NCI-H1092 treated with DMSO at 0.1 percent for 48 hours (cell line): ENCODE results near the gene PEMT.
A peak's percentile ranks its signal among the peaks of the same experiment; 100 is the strongest.

Source experiments
- DNase-seq: peaks from one replicate; lab custom pipeline; 2025; lab: John Stamatoyannopoulos, UW

Gene PEMT

DNA sequence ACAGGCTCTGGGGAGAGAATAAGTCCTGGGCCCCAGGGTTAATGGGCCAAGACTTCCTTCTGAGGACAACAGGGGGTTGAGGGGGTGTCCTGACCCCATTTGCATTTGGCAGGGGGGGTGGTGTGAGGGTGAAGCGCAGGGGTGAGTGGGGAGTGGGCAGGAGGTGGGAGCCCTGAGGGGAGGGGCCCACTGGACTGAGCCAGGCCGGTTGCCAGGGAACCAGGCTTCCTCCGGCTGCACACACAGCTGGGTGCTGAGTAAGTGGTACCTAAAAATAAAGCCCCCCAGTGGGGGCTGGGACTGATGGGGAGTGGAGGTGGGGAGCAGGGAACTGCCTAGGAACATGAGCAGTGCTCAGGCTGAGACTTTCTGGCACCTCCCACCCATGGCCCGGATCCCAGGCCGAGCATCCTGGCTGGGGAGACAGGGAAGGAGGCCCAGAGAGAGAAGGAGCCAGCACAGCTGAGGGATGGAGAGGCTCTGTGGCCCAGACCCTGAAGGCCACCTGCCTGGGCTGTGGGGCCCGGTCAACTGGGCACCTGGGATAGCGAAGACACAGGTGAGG lies 87.9 kb downstream of the PEMT start:
- peak; percentile 19 for DNase-seq

DNA sequence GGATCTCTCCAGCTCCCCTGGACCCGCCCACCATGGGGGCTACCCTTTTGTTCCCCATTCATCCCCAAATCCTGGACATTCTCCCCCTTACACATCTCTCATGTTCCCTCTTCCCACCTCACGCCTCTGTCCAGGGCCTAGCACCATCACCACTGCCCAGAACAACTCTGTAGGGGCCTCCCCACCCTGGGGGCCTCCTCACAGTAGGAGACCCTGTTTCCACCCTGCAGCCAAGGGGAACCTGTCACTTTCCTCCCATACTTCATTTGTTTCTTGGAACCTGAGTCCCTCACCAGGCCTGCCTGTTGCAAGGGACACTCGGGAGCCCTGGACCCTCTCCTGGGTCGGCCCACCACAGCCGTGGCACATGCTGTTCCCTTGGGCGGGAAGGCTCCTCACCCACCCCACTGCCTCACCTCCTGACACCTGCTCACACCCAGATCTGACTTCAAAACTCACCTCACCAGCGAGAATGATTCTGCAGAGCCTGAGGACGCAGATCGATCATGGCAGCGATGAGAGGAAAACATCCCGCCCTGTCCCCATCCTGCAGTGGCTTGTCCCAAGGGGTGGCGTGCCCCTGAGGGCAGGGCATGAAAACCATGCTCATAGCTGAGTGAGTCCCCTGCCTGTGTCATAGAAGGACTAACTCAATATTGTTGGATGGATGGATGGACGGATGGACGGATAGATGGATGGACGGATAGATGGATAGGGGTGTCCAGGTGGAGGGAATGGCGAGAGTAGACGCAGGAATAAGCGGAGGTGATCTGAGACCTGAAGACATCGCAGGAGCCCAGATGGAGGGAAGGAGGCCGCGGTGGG lies 88.6 kb downstream of the PEMT start:
- DNase-seq, result no peak

GRCh38 chr17:17500999-17501605 lies 90.4 kb downstream of the PEMT start:
- DNase-seq, result no peak

GRCh38 chr17:17499402-17500145 lies 91.9 kb downstream of the PEMT start:
- DNase-seq, result no peak

- no peak for DNase-seq
These were observed 92.8 kb downstream of the PEMT start for GRCh38 chr17:17498606-17499301.

DNA sequence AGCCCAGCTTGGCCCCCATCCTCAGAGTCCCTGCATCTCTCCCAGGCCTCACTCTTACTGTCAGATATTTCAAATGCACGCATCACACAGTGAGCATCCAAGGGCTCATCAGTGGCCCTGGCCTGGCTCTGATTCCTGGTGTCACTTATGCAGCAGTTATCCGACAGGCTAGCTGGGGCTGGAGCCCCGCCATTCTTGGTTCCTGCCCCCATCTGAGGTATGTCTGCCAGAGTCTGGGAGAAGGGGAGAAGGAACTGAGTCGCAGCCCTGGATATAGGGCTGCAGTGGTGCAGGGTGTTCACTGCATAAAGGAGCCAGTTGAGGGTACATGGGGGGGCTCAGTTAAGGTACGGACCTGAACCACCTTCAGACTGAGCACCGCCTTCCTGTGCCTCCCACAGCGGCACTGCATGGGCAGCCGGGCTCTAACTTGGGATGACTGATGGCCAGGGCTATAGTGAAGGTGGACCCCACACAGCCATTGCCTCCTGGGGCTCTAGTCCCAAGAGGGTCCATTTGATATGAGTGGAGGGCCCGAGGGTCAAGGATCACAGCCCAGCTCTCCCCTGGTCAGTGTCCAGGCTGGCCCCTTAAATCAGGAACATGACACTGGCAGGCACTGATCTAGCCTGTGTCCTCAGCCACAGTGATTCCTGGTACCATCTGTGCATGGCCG lies 93.5 kb downstream of the PEMT start:
- no peak for DNase-seq

- no peak for DNase-seq
These were observed 94.3 kb downstream of the PEMT start for GRCh38 chr17:17497065-17497844.

- peak; percentile 78 for DNase-seq
These were observed 95.1 kb downstream of the PEMT start, which contains the start of gene RASD1 for GRCh38 chr17:17496189-17497064. TSS of gene RASD1 (minus strand) at chr17:17496395. CDS start at chr17:17496181, 214 bp downstream.

DNA sequence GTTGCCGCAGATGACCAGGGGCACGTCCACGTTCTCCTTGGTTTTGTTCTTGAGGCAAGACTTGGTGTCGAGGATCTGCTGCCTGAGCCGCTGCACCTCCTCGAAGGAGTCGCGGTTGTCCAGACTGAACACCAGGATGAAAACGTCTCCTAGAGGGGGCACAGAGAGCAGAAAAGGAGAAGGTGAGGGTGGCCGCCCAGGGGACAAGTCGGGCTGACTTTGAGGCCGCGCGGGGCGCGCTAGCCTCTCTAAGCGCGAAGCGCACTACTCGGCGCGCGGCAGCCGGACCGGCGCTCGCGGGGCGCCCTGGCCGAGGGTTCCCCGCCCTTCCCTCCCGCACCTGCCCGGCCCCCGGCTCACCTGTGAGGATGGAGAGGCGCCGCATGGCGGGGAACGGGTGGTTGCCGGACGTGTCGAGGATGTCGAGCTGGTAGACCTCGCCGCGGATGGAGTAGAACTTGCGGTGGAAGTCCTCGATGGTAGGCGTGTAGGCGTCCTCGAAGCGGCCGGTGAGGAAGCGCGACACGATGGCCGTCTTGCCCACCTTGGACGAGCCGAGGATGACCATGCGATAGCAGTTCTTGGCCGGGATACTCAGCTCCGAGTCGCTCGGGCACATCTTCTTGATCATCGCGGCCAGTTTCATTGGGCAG lies 95.8 kb downstream of the PEMT start:
- DNase-seq, result peak; percentile 54

DNA sequence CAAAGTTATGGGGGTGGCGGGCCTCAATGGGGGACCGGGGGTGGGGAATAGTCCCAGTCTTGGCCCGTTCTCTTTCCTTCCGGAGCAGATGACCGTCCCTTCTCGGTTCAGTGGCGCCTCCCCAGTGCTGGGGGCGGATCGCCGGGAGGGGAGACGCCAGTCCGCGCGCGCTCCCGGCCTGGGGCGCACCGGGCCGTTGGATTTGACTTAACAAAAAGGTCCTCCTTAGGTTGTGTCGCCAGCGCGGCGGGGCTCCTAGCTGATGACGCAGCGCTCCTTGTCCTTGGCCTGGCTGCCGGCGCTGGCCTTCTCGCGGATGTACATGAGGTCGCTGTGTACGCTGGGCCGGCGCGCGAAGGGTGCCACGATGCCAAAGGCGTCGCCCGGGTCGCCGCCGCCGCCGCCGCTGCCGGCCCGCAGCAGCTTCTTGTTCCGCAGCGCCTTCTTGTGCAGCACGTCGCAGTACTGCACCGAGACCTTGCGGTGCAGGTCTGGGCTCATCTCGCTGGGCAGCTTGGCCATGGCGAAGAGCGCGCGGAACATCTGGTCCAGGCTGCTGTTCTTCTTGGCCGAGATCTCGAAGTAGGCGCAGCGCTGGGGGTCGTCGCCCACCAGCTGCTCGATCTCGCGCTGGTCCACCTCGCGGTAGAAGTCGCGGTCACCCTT lies 96.5 kb downstream of the PEMT start:
- DNase-seq, result peak; percentile 36

DNA sequence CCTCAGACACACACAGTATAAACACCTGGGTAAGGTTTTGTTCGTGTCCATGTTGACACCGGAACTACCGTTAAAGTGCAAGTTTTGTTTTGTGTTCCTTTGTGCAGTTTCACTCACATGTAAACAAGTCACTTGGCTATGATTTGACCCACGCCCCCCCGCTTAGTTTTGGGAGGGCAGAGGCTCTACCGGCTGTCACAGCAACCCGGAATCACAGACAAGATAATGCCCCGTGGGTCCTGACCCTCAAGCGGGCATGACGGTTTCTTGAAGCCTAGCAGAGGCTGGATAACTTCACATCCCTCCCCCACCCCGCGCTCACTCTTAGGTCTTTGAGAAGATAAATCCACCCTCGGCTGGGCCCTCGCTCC lies 97.0 kb downstream of the PEMT start:
- DNase-seq, result no peak

- DNase-seq, result no peak
These were observed 97.5 kb downstream of the PEMT start for GRCh38 chr17:17493986-17494466.

DNA sequence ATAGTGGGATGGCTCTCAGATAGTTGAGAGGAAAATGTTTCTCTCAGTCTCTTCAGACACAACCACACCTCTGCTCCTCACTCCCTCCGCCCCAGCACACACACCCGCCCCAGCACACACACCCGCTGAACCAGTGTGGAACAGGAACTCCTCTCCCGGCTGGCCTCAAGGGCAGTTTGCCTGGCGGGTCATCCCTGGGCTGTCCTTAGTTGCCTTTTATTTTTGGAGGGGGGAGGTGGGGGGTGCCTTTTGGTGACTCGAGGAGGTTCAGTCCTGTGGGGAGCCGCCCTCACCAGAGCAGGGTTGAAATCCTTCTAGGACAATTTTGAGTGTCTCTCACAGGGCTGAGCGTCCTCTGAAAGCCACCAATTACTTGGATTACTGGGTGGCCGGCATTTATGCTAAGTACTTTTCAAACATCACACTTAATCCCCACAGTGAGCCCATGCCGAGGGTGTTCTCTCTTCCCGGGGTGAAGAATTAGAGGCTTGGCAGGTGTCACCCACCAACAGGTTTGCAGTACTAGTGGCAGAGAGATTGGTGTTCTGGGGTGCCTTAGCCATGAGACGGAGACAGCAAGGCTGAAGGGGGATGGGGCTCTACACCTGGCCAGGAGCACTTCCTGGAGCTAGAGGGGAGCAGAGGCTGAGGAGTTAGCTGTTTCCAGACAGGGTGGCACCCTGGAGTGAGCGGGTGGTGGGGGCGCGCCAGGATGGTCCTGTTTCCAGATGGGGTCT lies 98.1 kb downstream of the PEMT start:
- no peak for DNase-seq

DNA sequence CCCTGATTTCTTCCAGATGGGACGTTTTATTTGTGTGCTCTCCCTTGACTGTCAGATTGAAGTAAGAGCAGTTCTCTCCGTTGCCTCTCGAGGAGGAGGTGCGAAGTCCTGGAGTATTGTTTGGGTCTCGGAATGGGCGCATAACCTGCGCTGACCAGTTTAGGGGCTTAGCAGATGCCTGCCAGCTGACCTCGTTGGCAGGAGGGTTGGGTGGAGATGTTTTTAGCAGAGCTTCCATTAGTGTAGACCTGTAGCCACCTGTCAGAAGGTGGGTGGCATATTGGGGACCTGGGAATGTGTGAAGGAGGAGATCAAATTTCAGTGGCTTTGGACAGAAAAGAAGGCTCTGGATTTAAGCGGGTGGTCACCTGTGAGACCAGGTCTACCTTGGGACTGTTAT lies 98.9 kb downstream of the PEMT start:
- DNase-seq, result no peak

GRCh38 chr17:17492085-17492484 lies 99.4 kb downstream of the PEMT start:
- DNase-seq, result no peak

GRCh38 chr17:17491546-17491988 lies 99.9 kb downstream of the PEMT start:
- DNase-seq, result no peak

DNA sequence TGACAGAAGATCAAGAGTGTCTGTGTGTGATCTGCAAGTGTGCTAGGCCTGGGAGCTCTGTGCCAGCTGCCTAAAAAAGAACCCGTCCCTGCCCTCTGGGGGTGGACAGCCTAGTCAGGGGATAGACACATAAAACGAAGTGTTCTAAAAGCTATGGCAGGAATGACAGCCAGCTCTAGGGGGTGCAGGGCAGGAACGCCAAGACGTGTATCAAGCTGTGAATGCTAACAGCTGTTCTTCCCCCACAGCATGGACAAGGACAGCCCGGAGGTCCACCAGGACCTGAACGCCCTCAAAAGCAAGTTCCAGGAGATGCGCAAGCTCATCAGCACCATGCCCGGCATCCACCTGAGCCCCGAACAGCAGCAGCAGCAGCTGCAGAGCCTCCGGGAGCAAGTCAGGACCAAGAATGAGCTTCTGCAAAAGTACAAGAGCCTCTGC lies 100.5 kb downstream of the PEMT start:
- no peak for DNase-seq
